HL-60 (cell line): Measurements from ENCODE around the gene ABHD11.

ENCODE experiments used
- CTCF ChIP-seq: IDR thresholded peaks from one replicate; pipeline ENCODE4 v1.5.1; 2011; ENCODE audit warnings: low read length, control low read depth, inconsistent platforms; ENCODE audit not compliant: insufficient read depth
- GABPA ChIP-seq: IDR thresholded peaks from 2 replicates; pipeline ENCODE4 v1.6.1; 2012; ENCODE audit warnings: low read depth
- POLR2AphosphoS5 ChIP-seq: IDR thresholded peaks from 2 replicates; pipeline ENCODE4 v1.6.1; 2012; ENCODE audit warnings: low read depth
- REST ChIP-seq: IDR thresholded peaks from 2 replicates; pipeline ENCODE4 v1.6.1; 2012; ENCODE audit warnings: low read depth; ENCODE audit not compliant: insufficient replicate concordance
- SPI1 ChIP-seq: IDR thresholded peaks from 2 replicates; pipeline ENCODE4 v1.6.1; 2012; ENCODE audit warnings: low read depth, mild to moderate bottlenecking, borderline replicate concordance

- TF ChIP-seq CTCF (no peak), POLR2AphosphoS5 (no peak), REST (no peak), GABPA (no peak), SPI1 (no peak)
Observed at GRCh38 chr7:73688288-73688687, 50.3 kb downstream of the ABHD11 start.
